ENCODE results near the gene TRAK1.

TRAK1 gene

DNA sequence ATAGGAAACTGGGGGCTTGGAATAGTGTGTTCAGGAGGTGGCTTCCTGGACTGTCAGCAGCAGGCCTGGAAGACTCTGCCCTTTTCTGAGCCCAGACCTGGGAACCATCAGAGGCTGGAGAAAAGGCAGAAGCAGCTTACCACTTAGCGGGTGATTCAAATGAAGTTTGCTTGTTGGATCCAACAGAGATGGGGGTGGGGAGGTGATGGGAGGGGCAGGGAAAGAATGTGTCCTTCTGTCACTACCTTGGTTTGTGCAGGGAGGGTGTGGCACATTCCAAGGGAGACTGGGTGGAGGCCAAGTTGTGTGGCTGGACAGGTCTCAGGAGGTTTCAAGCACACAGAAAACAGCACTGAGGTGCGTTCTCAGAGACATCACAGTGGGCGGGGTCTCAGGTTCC lies 58.8 kb downstream of the TRAK1 start:
- DNase-seq (ENCODE audit: low read depth in 3 of 3, low spot score in 1 of 3): no peak

DNA sequence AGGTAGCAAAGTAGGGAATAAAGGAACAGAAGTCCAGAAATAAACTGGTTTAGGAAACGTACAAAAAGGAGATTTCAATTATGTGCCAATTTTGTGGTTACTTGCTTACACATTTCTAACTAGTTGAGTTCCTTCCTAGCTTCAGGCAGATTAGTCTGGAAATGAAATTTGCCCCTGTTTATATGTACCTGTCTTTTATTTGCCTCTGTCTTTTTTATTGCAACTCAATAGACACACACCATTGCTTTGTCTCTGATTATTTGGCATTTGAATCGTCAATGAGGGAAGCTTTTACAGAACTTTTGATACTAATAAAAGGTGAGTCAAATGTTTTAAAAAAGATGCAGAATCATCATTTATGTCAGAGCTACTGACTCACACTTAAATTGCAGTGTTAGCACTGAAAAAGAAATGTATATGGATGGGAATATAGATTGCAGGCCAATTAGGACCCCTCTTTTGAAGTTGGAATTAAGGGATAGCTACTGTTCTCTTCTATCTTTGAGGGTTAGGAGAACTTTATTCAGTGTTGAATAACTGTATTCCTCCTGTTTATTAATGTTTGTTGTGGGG lies 60.5 kb downstream of the TRAK1 start:
- no peak for DNase-seq (ENCODE audit: low read depth in 3 of 3, low spot score in 1 of 3)

DNA sequence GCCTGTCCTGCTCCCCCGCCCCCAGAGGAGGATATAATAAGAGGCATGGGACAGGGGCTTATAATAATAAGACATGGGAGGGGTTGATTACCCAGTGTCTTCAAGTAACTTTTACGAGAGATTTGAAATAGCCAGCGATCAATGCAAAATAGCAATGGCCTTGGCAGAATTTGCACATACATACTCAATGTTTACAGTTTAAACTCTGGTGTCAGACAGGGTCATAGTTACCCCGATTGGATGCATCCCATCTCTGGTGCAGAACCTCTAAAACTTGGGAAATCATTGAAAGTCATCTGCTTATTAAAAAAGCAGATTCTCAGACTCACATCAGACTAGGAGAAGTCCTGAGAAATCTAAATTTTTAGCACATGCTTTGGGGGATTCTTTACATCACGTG lies 61.0 kb downstream of the TRAK1 start:
- DNase-seq (ENCODE audit: low read depth in 3 of 3, low spot score in 1 of 3): no peak

DNA sequence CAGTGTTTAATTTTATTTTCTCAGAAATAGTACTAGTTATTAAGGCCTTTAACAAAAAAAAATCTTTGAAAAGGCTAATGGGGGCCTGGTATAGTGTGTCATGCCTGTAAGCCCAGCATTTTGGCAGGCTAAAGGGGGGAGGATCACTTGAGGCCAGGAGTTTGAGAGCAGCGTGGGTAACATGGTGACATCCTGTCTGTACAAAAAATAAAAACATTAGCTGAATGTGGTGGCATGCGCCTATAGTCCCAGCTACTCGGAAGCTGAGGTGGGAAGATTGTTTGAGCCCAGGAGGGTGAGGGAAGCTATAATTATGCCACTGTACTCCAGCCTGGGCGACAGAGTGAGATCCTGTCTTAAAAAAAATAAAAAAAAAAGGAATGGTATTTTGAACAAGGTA lies 61.9 kb downstream of the TRAK1 start:
- no peak for DNase-seq (ENCODE audit: low read depth in 3 of 3, low spot score in 1 of 3)

DNA sequence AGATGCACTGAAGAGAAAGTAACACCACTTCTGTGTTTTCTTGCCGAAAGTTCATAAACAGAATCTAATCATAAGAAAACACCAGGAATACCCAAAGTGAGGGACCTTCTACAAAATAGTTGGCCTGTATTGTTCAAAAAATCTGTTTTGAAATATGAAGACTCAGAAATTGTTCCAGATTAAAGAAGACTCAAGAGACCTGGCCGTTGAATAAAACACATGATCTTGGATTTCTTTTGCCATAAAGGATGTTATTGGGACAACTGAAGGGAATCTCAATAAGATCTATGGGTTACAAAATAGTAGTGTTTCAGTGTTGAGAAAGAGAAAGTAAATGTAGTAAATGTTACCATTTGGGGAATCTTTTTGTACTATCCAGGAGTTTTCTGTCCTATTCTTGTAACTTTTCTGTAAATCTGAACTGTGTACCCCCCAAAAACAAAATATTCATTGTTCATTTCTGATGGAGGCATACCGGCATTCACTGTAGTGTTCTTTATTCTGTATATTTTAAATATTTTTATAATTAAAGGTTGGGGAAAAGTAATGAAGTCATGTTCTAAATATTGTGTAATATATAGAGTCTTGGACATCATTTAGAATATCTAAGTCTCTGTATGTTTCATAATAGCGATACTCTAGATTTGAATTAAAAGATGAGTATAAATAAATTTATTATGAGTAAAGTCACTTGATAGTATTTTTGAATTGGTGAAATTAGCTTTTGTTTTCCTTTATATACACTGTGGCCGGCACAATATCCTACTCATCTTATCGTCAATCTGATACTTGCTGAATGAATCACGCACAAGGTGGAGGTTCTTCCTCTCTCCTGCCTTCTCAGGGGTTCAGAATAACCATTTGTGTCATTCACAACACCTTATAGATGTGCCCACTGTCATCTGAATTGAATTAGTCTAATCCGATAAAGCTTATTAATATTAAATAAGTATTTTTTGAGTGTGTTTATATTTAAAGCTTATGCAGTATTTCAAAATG lies 66.7 kb downstream of the TRAK1 start:
- DNase-seq (ENCODE audit: low read depth in 3 of 3, low spot score in 1 of 3): no peak

DNA sequence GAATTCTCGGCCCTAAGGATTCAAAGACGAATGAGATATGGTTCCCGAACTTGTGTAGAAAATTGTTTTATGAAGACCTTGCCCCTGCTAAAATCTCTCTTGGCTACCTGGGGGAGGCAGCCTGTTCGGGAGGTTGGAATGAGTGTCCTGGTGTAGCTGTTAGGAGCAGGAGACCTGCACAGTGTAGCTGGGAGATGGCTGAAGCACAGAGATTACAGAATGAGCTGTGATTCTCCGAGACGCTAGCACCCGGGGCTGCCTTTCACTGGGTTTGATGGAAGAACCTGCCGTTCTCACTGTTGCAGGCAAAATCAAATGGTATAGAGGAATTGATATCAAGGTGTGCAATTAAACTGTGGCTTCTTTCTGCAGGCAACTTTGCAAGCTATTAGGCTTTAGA lies 68.0 kb downstream of the TRAK1 start:
- DNase-seq (ENCODE audit: low read depth in 3 of 3, low spot score in 1 of 3): no peak

DNA sequence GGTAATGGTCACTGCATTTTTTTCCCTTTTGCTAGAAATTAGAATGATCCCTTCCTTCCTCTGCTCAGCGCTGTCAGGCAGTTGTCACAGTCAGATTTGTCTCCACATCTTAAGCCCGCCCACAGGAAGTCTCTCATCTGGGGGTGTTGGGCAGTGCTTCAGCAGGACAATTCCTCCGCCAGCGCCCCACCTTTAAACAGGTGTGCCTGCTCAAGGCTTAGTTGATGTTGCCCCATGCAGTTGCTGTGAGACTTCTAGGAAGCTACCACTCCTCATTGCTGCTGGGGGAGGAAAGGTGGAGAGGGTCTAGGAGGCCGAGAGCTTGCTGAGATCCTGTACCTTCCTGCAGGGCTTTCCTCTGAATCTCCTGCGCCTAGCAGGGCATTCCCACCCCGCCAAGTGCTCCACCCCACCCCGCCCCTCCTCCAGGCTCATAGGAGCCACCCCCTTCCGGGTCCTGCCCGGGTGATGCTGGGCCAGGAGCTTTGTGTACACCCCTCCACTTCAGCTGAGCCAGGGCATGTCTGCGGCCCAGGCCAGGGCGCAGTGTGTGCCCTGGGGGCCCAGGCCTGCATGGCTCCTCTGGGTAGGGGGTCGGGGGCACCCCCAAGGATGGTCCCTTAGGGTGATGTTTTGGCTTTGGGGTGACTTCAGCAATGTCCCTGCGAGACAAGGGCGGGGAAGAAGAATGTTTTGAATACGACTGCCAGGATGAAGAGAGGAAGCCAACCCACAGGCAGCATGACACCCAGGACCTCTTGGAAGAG lies 68.7 kb downstream of the TRAK1 start:
- no peak for DNase-seq (ENCODE audit: low read depth in 3 of 3, low spot score in 1 of 3)

DNA sequence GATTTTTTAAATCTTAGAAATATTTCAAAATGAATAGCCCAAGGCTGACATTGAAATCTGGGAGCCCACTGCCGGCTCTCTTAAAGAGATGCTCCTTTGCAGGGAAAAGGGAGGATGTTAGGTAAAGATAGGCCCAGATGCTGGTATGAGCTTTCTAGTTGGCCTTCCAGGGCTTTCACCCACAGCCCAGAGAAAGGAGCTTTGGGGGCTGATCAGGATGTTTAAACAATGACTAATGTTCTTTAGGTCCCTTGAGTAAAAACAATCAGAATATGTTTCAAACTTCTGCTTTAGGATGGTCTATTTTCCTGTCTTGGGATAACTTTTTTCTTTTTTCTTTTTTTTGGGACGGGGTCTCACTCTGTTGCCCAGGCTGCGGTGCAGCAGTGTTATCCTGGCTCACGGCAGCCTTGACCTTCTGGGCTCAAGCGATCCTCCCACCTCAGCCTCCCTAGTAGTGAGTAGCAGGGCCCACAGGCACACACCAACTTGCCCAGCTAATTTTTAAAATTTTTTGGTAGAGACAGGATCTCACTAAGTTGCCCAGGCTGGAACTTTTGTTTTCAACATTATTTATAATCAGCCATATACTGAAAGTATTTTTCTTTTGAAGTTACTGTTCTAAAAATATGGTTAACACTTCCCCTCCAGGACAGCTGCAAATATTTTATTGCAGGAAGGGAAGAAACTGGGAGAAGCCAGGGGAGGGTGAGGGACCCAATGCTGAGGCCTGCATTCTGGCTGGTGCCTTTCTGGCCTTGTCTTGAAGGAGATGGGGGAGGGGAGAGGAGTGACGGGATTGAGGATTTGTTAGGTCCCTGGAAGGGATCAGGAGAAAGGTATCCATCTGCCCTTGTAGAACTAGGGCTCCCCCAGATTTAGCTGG lies 70.1 kb downstream of the TRAK1 start:
- DNase-seq (ENCODE audit: low read depth in 3 of 3, low spot score in 1 of 3): no peak

DNA sequence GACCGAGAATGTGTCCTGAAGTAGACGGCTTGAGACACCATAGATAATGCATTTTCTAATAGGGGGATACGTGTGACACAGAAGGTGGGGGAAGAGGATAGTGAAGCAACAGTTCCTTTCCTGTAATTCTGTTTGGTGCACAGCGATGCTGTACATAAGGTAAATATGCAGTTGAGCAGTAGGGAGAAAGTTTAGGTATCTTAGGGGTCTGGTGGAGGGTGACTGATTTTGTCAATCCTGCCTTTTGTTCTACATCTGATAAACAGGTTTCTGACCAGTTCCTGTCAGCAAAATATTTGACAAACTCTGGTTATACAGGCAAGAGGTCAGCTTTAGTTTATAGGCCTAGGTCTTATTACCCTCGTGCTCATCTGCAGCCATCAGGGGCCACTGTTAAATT lies 71.3 kb downstream of the TRAK1 start:
- DNase-seq (ENCODE audit: low read depth in 3 of 3, low spot score in 1 of 3): no peak

DNA sequence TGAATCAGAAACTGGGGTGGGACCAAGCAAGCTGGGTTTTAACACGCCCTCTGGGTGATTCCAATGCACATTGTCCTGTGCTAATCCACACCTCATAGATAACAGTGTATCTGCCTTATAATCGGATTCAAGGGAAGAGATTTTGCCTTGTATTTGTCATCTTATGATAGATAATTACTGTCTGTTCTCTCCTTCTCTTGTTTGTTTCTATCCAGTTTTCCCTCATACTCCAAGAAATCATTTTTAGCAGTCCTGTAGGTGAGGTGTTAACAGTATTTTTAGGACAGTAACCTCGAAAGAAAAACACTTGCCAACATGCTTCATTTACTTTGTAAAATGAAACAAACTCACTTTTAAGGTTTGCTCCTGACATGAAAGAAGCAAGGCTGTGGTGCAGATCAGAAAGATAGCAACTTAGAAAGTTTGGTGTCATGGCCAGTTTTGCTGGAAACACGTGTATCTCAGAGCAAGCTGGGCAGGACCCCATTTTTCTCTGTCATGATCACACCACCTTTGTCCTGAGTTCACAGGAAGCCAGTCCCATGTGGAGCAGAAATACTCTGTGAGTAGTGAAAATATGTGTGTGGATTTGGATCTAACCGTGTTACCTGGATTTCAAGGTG lies 72.6 kb downstream of the TRAK1 start:
- DNase-seq (ENCODE audit: low read depth in 3 of 3, low spot score in 1 of 3): no peak

DNA sequence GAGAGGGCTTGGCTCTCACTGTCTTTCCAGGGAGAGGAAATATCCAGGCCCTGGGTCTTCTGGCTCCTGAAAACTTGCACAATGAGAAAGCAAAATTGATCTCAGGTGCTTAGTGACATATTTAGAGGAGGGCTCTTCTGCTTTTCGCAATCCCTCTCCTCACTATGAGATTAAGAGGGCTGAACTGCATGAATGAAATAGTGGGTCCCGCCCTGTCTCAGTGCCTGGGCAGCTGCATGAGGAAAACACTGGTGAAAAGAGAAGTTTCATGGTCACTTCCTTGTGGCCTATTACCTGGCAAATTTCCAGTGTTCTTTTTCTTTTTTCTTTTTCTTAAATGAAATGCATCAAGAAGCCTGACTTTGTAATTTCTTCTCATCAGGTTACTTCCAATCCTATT lies 73.5 kb downstream of the TRAK1 start:
- DNase-seq (ENCODE audit: low read depth in 3 of 3, low spot score in 1 of 3): no peak

DNA sequence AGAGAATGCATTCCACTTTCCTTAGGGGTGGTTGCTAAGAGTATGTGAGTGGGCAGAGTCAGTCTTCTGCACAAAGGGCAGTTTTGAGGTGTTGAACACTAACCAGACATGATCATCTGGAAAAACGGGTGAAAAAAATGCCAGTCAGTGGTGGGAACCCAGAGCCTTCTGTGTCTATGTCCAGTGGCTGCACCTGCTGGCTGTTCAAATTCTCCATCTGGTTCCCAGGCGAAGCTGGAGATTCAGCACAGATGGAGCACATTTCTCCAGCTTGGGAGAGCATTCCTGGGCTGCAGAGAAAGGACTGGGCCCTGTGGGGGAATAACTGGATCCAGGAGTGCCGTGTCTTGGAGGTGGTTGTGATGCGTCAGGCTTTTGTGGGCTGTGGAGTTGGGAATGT lies 74.1 kb downstream of the TRAK1 start:
- DNase-seq (ENCODE audit: low read depth in 3 of 3, low spot score in 1 of 3): no peak

DNA sequence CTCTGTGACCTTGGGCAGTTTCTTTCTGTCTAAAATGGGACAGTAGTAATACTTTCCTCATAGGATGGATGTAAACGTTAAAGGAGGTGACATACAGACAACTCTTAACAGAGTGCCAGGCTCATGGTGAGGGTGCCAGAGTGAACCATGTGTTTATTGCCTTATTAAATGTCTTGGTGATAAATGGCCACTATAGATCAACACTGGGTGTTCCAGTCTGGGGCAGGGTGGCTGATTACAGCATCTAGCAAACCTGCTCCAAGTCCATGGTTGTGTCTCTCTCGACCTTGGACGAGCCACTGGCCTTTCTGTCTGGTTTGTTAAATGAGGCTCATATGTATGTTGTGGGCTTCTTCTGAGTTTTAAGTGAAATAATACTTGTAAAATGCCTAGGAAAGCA lies 75.1 kb downstream of the TRAK1 start:
- DNase-seq (ENCODE audit: low read depth in 3 of 3, low spot score in 1 of 3): no peak

DNA sequence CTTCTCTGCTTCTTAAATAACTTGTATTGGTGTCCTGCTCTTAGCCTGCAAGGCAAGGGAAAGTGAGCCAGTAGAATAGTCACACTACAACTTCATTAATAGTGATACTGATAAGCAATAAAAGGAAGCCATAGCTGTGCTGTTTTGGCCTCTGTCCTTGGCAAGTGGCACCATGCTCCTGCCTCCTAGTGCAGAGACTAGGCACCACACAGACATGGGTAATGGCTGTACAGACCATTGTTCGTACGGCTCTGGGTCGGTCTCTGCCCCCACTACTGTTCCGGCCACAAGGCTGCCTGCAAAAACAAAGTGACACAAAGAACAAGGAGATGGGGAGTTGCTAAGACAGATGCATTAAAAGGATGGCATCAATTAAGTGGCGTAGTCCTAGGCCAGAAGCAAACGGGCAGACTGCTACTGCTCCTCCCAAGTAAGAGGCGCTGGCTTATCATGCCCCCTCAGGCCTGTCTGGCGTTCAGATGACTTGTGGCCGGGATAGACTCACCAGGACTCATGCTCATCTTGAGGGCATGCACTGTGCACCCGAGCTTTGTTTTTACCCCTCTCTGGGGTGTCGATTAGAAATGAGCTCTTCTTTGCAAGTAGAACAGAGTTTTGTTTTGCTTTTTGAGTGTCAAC lies 75.6 kb downstream of the TRAK1 start:
- no peak for DNase-seq (ENCODE audit: low read depth in 3 of 3, low spot score in 1 of 3)

DNA sequence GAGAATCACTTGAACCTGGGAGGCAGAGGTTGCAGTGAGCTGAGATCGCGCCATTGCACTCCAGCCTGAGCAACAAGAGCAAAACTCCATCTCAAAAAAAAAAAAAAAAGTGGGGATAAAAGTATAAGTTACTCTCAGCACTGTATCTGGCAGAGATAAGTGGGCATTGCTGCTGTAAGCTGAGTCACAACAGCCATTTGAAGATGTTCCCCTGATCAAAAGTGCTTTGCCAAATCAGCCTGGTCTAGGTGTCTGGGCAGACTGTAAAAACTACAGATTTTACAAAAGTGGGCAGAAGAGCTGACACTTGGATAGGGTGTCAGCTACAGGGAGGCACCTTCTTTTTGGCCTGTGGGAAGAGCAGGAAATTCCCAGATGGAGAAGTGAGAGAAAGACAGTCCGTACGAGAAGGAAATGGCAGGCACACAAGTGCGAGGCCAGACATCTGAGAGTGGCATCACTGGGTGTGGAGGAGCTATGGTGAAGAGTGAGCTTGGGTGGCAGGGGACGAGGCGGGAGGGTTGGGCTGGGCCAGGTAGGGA lies 78.5 kb downstream of the TRAK1 start:
- DNase-seq (ENCODE audit: low read depth in 3 of 3, low spot score in 1 of 3): no peak

DNA sequence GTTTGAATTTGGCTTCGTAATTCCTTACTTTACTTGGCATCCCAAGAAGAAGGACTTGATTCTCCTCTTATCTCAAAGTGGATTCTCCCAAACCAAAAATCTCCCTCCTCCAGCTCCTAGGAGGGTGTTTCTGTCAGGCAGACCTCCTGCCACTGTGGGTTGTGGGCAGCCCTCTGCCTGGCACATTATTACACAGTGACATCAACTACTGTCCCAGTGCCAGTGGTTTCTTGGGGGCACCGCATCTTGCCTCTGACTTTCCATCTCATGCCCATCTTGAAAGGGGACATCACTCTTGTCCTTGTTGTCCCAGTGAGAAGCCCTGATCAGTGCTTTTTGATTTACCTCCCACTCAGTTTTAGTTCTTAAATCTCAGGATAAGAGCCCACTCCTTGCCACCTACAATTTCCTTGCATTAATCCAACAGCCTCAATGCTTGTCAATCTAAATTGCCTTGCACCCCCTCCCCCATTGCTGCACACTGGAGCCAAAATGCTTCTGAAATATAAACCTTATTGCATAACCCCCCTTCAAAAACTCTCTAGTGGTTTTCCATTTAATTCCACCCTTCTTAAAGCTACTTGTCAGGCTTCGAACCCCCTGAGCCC lies 81.0 kb downstream of the TRAK1 start:
- DNase-seq (ENCODE audit: low read depth in 3 of 3, low spot score in 1 of 3): no peak

DNA sequence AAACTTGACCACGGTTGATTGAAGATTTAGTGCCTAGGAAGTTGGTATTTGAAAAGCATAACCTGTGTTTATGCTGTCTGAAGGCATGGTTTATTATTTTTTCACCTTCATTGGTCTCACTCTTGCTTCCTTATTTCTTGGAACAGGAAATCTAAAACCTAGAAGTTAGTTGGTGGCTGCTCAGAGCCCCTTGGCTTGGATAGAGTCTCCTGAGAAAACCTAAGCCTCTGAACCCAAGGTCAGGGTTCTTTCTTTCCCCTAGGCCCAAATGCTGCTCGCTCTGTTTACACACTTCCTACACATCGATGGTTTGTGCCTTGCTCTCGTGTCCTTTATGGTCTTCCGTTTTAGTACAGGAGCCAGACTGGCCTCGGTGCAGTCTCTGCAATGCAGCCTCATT lies 82.2 kb downstream of the TRAK1 start:
- no peak for DNase-seq (ENCODE audit: low read depth in 3 of 3, low spot score in 1 of 3)

DNA sequence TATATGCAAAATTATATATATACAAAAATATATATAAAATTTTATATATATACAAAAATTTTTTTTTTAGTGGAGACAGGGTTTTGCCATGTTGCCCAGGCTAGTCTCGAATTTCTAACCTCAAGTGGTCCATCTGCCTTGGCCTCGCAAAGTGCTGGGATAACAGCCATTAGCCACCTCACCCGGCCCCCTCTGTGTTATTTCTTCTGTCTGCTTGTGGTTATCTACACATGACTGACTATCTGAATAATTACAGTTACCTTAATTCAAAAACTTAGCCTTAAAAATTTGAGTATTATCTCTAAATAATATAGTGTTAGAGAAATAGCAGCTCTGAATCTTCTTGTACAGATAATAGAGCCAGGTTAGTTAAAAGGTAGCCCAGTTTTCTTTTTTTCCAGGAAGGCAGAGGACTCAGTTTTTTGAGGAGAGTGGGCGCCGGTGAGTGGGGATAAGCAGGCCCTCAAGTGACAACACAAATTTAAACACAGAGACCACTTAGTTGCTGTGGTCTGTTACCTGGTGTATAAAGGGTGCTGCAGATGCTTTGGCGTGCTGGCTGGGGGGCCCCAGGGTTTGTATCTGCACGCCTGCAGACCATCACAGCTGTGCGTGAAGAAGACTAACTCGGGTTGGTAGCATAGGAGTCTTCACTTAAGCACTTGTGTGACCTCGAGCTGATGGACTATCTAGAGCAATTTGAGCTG lies 83.7 kb downstream of the TRAK1 start:
- no peak for DNase-seq (ENCODE audit: low read depth in 3 of 3, low spot score in 1 of 3)

Data from stimulated activated CD4-positive, alpha-beta T cell treated with anti-CD3 and anti-CD28 coated beads, TNF-alpha, amount 100 ng/mL, for 1 hour (primary cell).